Spleen (tissue), 11 donors: ENCODE results near the gene SMIM26. TPM values are rescaled to one million over a fixed set of nuclear protein-coding genes. Genes with fewer than 3 reads are reported as not detected.

Experiments used
- DNase-seq: peaks from one replicate; pipeline ENCODE4 v3.0.0-alpha.2; 2020
- H3K27ac ChIP-seq, 8 donors: fragments of 200-600 bp; sonication (generic) in 7 of 8; 1 replicate in 4 of 8; 2 replicates in 4 of 8; pipeline versions ENCODE4 v1.5.0 to v1.8.0; 2016 to 2021; ENCODE audit warnings: inconsistent platforms in 4 of 8, mild to moderate bottlenecking in 4 of 8, moderate library complexity in 1 of 8
- H3K27me3 ChIP-seq, 7 donors: fragments of 200-600 bp; sonication (generic) in 6 of 7; replicated peaks in 1 of 7; 1 replicate in 4 of 7; 2 replicates in 3 of 7; pipeline versions ENCODE4 v1.5.0 to v1.8.0; 2016 to 2021; ENCODE audit warnings: inconsistent platforms in 3 of 7, mild to moderate bottlenecking in 1 of 7
- H3K36me3 ChIP-seq, 6 donors: fragments of 200-600 bp; sonication (generic) in 5 of 6; 1 replicate in 4 of 6; 2 replicates in 2 of 6; pipeline versions ENCODE4 v1.5.0 to v1.8.0; 2016 to 2021; ENCODE audit warnings: inconsistent platforms in 2 of 6
- H3K4me1 ChIP-seq, 6 donors: fragments of 200-600 bp; sonication (generic) in 5 of 6; 1 replicate in 3 of 6; 2 replicates in 3 of 6; pipeline versions ENCODE4 v1.5.0 to v1.8.0; 2016 to 2021; ENCODE audit warnings: inconsistent platforms in 3 of 6
- H3K4me3 ChIP-seq, 8 donors: fragments of 200-600 bp; sonication (generic) in 7 of 8; 1 replicate in 4 of 8; 2 replicates in 4 of 8; pipeline versions ENCODE4 v1.5.0 to v1.8.0; 2016 to 2021; ENCODE audit warnings: inconsistent platforms in 4 of 8, mild to moderate bottlenecking in 4 of 8, moderate library complexity in 2 of 8
- H3K9me3 ChIP-seq, 8 donors: fragments of 200-600 bp; sonication (generic) in 7 of 8; 1 replicate in 4 of 8; 2 replicates in 4 of 8; pipeline versions ENCODE4 v1.5.0 to v1.8.0; 2016 to 2021; ENCODE audit warnings: inconsistent platforms in 4 of 8
- CTCF ChIP-seq, 11 experiments: fragments of 200-600 bp in 7 of 11; fragments of 450-650 bp in 4 of 11; sonication (generic) in 4 of 11; IDR thresholded peaks in 8 of 11; conservative IDR thresholded peaks in 3 of 11; 1 replicate in 7 of 11; 2 replicates in 4 of 11; pipeline versions ENCODE4 v1.4.0 to v1.8.0; 2016 to 2021; ENCODE audit warnings: antibody characterized with exemption in 11 of 11, inconsistent platforms in 4 of 11, mild to moderate bottlenecking in 1 of 11
- POLR2A ChIP-seq, 3 donors: fragments of 450-650 bp; IDR thresholded peaks; one replicate each; pipeline ENCODE4 v1.5.1; 2017; ENCODE audit warnings: antibody characterized with exemption in 3 of 3, mild to moderate bottlenecking in 1 of 3
- POLR2AphosphoS5 ChIP-seq, 3 donors: sonication (generic); formaldehyde crosslinking; IDR thresholded peaks; one replicate each; pipeline ENCODE4 v1.5.1; 2017; ENCODE audit warnings: antibody characterized with exemption in 3 of 3
- WGBS, 5 donors: extraction: QIAGEN DNeasy Blood & Tissue Kit in 3 of 5; methylation state at CpG; one replicate each; pipeline versions ENCODE4 v1.1.5 to v1.1.7; 2013 to 2018; 5-methylcytosine and 5-hydroxymethylcytosine counted together
- intact Hi-C: fragments of 100-400 bp; cut with DNase I; formaldehyde crosslinking; loops from one replicate; pipeline ENCODE4 v1.15.0; 2023; ENCODE audit warnings: low total_unique reads
- polyA plus RNA-seq, 3 donors: library from polyadenylated mRNA; stranded (reverse); fragments of 200-250 nt; gene quantifications; one replicate each; pipeline ENCODE4 v1.2.1, GENCODE V29; 2013
- total RNA-seq, 7 donors: library from RNA; depleted of rRNA in 3 of 7; stranded (reverse); fragments of >200 nt in 3 of 7; fragmentation: NEBNext Ultra II Directional in 4 of 7; extraction: Animal tissue kit (Norgen Biotek cat#: 25700) in 4 of 7; gene quantifications; one replicate each; pipeline versions ENCODE4 v1.1.0 to v1.2.1, GENCODE V29; 2016 to 2021
- donor health status: healthy with polysubstance abuse.
- donor health status: DM: no; HTN: no; CAD: no; lungs with moderate emphysema.
- donor health status: DM: no; HTN: no; CAD: no.
- donor health status: Bipolar disorder and iron deficiency.
- donor health status: healthy.
- donor health status: DM: no; HTN: no; CAD: no.
- donor health status: DM: yes; HTN: yes; CAD: no.

SMIM26 gene
- total and polyA plus RNA-seq, 10 donors: 36.5 to 127 (median 97.1) TPM

- intact Hi-C loops: no loop called here
- Histone ChIP-seq H3K4me3 (no peak overlapping the region), H3K9me3 (no peaks in the 10 kb centered on the region), H3K27me3 (no peaks in the 10 kb centered on the region), H3K27ac (no peak overlapping the region), H3K36me3 (peaks cover 0 to 75% (median 27%) of the 10 kb centered on the region in 6 donors), H3K4me1 (no peaks in the 10 kb centered on the region)
- TF ChIP-seq POLR2A (IDR thresholded peaks at IDR 0.05): no peak
- TF ChIP-seq POLR2AphosphoS5 (IDR thresholded peaks at IDR 0.05): no peak
- TF ChIP-seq CTCF (IDR thresholded peaks at IDR 0.05 in 8 of 11, conservative IDR thresholded peaks at IDR 0.05 in 3 of 11): no peak
- no peak for DNase-seq
Measured at GRCh38 chr20:18596270-18596669, 29.0 kb downstream of the SMIM26 start.

- no peak for DNase-seq
- H3K4me3 ChIP-seq: no peak overlapping the region
- peaks cover 0 to 43% (median 6%) of the 10 kb centered on the region in 6 donors for H3K36me3 ChIP-seq
- intact Hi-C loops: no loop called here
- H3K4me1 ChIP-seq: peaks cover 0 to 3% (median 0%) of the 10 kb centered on the region in 6 donors
- no peaks in the 10 kb centered on the region for H3K27me3 ChIP-seq
- TF ChIP-seq POLR2A (IDR thresholded peaks at IDR 0.05): no peak
- no peak for TF ChIP-seq POLR2AphosphoS5 (IDR thresholded peaks at IDR 0.05)
- TF ChIP-seq CTCF (IDR thresholded peaks at IDR 0.05 in 8 of 11, conservative IDR thresholded peaks at IDR 0.05 in 3 of 11): no peak
- H3K9me3 ChIP-seq: no peaks in the 10 kb centered on the region
- H3K27ac ChIP-seq: no peak overlapping the region
Measured at GRCh38 chr20:18609741-18610140, 42.5 kb downstream of the SMIM26 start.

GRCh38 chr20:18611492-18611891 is 44.3 kb downstream of the SMIM26 start:
- intact Hi-C loops: no loop called here

GRCh38 chr20:18613553-18613952 is 46.3 kb downstream of the SMIM26 start:
- 82 to 98% (median 88%) methylated on average over 2 of the region's 2 CpGs for WGBS, 5 donors
- H3K4me1 ChIP-seq: peaks cover 0 to 14% (median 2%) of the 10 kb centered on the region in 6 donors

More at GRCh38 chr20:18611492-18611891, 44.3 kb downstream of the SMIM26 start:
- Histone ChIP-seq H3K4me1 (peaks cover 0 to 14% (median 2%) of the 10 kb centered on the region in 6 donors), H3K27me3 (no peaks in the 10 kb centered on the region), H3K4me3 (no peak overlapping the region), H3K9me3 (no peaks in the 10 kb centered on the region), H3K36me3 (peaks cover 0 to 43% (median 6%) of the 10 kb centered on the region in 6 donors), H3K27ac (no peak overlapping the region)
- 74 to 91% (median 87%) methylated on average over 8 of the region's 8 CpGs for WGBS, 5 donors
- no peak for DNase-seq
- TF ChIP-seq CTCF (IDR thresholded peaks at IDR 0.05 in 8 of 11, conservative IDR thresholded peaks at IDR 0.05 in 3 of 11): no peak
- no peak for TF ChIP-seq POLR2A (IDR thresholded peaks at IDR 0.05)
- no peak for TF ChIP-seq POLR2AphosphoS5 (IDR thresholded peaks at IDR 0.05)

More at GRCh38 chr20:18613553-18613952, 46.3 kb downstream of the SMIM26 start:
- no peak for TF ChIP-seq POLR2A (IDR thresholded peaks at IDR 0.05)
- no peak for TF ChIP-seq POLR2AphosphoS5 (IDR thresholded peaks at IDR 0.05)
- TF ChIP-seq CTCF (IDR thresholded peaks at IDR 0.05 in 8 of 11, conservative IDR thresholded peaks at IDR 0.05 in 3 of 11): no peak
- Histone ChIP-seq H3K36me3 (peaks cover 0 to 47% (median 6%) of the 10 kb centered on the region in 6 donors), H3K9me3 (no peaks in the 10 kb centered on the region), H3K4me3 (no peak overlapping the region), H3K27me3 (no peaks in the 10 kb centered on the region), H3K27ac (no peak overlapping the region)
- intact Hi-C loops: no loop called here
- no peak for DNase-seq
